ENCODE results near the gene TNFRSF4.

TNFRSF4 gene

GRCh38 chr1:1245178-1245816, 31.3 kb upstream of the TNFRSF4 start:
- no peak for DNase-seq

- no peak for DNase-seq
These were observed 30.3 kb upstream of the TNFRSF4 start for GRCh38 chr1:1244192-1244811.

- DNase-seq, result no peak
These were observed 29.8 kb upstream of the TNFRSF4 start for GRCh38 chr1:1243807-1244191.

GRCh38 chr1:1243266-1243660, 29.3 kb upstream of the TNFRSF4 start:
- DNase-seq, result no peak

- no peak for DNase-seq
These were observed 28.7 kb upstream of the TNFRSF4 start for GRCh38 chr1:1242461-1243265.

GRCh38 chr1:1241588-1242219, 27.8 kb upstream of the TNFRSF4 start:
- no peak for DNase-seq

GRCh38 chr1:1240822-1241587, 27.1 kb upstream of the TNFRSF4 start:
- DNase-seq, result no peak

GRCh38 chr1:1240348-1240732, 26.4 kb upstream of the TNFRSF4 start:
- no peak for DNase-seq

GRCh38 chr1:1239614-1240347, 25.8 kb upstream of the TNFRSF4 start:
- no peak for DNase-seq

- no peak for DNase-seq
These were observed 25.3 kb upstream of the TNFRSF4 start for GRCh38 chr1:1239227-1239613.

- DNase-seq, result no peak
These were observed 24.8 kb upstream of the TNFRSF4 start for GRCh38 chr1:1238702-1239178.

GRCh38 chr1:1237874-1238701, 24.1 kb upstream of the TNFRSF4 start:
- no peak for DNase-seq

GRCh38 chr1:1236945-1237873, 23.3 kb upstream of the TNFRSF4 start:
- no peak for DNase-seq

- DNase-seq, result no peak
These were observed 22.3 kb upstream of the TNFRSF4 start for GRCh38 chr1:1236176-1236763.

GRCh38 chr1:1235016-1235744, 21.2 kb upstream of the TNFRSF4 start:
- DNase-seq, result no peak

GRCh38 chr1:1234180-1234808, 20.3 kb upstream of the TNFRSF4 start:
- no peak for DNase-seq

GRCh38 chr1:1233567-1233892, 19.6 kb upstream of the TNFRSF4 start:
- DNase-seq, result no peak

GRCh38 chr1:1232796-1233566, 19.0 kb upstream of the TNFRSF4 start:
- DNase-seq, result no peak
